DMS53 (cell line): ENCODE measurements around the gene DUSP14.
A peak's percentile ranks its signal among the peaks of the same experiment; 100 is the strongest.

Experiments used
- DNase-seq: peaks from one replicate; lab custom pipeline; 2025; lab: John Stamatoyannopoulos, UW

Gene DUSP14

DNA sequence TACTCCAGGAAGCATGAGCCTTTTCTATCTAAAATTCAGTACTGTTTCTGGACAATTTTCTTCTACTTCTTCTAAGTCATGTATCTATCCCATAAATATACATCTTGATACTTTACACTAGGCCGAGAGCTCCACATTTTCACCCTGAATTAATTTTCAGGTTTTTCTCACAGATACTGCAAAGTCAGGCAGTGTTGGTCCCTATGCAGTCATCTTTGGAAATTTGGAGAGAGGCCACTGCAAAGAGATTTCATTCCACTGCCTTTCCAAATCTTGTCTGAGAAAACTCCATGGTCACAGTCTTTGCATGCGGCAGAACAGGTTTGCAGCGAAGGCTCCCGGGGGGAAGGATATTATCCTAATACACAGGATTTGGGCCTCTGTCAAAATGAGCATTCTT, 28.2 kb downstream of the DUSP14 start:
- no peak for DNase-seq

DNA sequence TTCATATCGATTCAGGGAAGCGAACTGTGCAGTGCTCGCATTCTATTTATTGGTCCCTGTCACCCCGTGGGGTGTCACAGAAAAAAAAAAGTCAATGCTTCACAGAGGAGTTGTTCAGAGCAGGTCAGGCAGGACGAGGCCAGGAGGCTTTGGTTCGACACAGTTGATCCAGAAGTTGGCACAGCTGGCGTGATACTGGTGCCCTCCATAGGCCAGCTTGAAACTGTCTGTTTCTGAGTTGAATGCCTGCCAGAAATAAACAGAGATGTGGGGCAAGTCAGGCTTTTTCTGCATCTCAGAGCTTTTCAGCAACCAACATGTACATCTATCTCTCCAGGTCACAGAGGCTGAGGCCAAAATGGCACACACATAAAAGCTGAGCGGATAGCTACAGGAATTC, 29.1 kb downstream of the DUSP14 start:
- DNase-seq, result no peak

DNA sequence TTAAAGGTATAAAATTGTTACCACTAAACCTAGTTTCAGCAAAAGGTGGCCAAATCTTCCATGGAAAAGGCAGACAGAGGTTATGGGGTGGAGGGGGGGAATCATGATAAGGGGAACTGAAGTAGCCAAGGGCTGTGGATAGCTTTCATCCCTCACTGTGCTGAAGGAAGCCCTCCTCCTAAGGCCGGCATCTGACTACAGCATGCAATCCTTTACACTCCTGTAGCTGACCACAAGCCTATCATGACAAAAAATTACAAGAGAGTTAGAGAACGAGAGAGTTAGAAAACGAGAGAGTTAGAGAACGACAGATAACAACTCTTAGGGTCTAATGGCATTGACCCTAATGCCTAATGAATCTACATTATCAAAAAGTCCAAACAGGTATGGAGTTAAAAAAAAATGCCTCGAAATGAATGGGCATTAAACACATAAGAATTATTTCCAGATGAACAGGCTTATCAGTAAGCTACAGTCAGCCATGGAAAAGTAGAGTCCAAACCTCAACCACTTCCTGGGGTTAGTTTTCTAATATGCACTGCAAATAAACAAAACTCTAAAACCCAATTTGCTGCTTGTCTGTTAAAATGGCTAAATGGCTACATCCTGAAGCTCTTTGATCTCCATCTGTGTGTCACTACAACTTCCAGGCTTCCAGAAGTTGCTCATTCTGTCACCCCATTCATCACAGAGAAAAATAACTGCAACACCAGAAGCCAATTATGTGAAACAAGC, 29.7 kb downstream of the DUSP14 start:
- DNase-seq, result no peak

DNA sequence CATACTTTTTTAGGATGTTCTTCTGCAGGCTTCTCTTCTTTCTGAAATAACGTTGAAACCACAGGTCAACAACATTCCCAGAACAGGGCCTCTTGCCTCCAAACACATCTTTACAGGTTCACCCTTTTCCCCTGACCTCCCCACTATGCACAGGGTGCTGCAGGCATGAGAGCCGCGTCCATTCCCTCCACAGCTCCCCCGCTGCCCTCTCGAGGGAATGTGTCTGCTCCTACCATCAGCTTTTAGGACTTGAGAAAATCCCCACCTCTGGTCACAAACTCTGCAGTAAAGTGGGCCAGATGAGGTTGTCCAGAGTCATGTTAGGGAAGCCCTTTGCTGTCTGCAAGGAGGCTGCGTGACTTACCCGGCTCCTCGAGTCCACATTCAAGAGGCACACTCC, 30.5 kb downstream of the DUSP14 start:
- DNase-seq, result no peak

DNA sequence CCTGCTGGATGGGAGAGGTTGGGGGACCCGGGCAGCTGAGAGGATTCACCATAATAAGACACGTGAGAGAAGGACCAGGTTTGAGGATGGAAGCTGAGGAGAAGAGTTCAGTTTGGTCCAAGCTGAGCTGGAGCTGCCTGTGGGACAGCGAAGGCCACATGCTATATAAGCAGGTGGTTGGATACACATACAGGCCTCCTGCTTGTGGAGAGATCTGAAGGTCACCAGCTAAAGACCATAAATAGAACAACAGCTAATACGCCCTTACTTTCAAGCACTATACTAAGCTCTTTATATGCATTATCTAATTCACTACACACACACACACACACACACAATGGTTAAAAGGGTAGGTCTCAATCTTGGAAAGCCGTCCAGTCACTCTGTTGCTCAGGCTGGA, 32.1 kb downstream of the DUSP14 start:
- no peak for DNase-seq

DNA sequence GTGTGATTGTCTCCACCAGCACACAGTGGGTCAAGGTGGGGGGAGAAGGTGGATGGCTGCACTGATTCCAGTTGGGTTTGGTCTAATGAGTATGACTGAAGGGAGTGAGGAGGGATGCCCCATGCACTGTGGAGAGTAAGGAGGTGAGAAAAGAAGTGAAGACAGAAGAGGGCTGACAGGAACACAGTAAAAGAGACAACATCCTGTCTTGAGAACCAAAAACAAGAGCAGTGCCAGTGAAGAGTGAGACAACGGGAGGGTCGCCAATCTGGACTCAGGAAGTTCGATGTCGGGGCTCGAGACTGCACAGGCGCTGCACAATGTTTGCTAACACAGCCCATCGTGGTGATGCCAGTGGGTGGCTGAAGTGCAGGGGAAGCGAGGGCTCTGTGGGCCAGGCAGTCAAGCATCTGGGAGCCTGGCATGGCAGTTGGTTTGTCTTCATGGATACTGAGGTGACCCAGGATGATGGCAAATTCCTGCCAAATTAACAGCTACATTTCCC, 34.1 kb downstream of the DUSP14 start:
- no peak for DNase-seq

DNA sequence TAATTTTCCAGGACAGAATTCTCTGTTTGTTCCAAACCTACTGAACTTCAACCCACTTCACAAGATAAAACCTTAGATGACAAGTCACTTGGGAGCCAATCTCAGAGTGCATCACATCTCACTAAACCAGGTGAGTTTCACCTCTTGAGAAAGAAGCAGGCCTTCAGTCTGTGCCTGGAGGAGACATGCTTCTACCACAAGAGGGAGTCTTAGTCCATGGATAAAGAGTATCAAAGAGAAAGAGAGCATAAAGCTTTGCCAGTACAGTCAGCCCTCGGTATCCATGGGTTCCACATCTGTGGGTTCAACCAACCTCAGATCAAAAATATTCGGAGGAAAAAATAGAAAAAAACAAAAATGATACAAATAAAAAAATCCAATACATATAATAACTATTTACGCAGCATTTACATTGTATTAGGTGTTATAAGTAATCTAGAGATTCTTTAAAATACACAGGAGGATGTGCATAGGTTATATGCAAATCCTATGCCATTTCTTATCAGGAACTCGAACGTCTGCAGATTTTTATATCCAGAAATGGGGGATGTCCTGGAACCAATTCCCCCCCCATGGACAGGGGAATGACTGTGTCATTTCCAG, 37.7 kb downstream of the DUSP14 start:
- DNase-seq, result peak; percentile 65

DNA sequence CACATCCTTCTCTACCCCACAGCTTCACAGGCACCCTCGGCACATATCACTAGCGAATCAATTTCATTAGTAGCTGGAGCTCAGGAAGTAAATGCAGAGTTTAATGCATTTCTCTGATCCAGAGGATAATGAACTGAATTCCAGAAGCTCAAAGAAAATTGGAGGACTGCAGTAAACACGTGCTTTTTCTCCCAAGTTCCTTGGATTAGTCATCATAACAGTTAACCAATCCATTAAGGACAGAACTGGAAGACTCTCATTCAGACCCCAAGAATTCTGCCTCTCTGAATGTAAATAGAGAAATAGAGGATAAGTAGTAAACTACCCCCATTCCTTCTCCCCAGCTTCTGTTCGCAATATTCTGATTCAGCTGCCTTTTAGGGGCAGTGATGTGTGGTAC, 40.7 kb downstream of the DUSP14 start:
- DNase-seq, result no peak

DNA sequence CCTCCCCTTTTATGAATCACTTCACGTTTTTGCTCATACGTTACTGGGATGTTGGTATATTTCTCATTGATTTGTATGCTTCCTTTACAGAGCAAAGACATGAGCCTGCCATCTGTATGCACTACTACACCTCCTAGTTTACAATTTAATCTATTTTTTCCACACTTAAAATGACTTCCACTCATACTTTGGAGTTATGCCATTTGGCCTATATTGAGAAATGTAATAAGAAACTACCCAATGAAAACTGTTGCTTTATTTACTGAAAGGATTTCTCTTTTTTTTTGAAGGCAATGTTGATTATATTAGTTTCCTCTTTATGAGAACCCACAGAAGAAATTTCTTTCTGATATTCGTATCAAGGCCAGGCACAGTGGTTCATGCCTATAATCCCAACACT, 43.1 kb downstream of the DUSP14 start:
- no peak for DNase-seq

DNA sequence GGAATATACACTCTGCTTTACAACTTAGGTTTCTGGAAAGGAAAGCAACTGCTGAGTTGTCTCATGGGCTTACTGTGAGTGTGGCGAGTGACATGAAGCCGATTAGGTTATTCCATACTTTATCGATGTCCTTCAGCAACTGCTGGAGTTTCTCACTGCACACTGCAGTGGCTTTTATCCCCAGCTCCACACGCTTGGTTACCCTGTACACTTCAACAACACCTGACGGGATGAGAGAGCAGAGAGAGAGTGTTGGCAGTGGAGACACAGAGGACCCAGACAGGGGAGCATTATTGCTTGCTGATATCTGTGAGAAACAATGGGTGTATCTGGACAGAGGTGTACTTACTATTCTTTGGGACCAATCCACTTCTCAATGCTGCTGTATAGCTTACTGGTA, 46.2 kb downstream of the DUSP14 start:
- no peak for DNase-seq

DNA sequence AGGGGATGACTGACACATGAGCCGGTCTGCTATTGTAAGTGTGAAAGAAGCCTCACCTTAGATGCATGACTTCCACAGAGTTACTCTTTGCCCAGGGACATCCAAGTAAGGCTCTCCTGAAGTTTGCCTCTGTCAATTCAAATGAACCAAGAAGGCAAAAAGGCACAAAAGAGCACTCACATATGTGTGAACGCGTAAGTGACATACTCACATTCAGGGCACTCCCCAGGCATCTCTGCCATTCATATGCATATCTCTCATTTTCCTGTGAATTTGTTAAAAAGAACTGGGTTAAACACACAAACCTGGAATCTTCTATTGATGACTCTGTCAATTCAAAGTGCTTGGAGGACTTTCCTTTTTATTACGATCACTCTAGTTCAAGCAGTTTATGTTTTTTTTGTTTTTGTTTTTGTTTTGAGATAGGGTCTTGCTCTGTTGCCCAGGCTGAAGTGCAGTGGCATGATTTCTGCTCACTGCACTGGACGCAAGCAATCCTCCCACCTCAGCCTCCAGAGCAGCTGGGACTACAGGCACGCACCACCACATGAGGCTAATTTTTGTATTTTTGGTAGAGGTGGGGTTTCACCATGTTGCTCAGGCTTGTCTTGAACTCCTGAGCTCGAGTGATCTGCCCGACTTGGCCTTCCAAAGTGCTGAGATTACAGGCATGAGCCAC, 49.4 kb downstream of the DUSP14 start:
- no peak for DNase-seq

DNA sequence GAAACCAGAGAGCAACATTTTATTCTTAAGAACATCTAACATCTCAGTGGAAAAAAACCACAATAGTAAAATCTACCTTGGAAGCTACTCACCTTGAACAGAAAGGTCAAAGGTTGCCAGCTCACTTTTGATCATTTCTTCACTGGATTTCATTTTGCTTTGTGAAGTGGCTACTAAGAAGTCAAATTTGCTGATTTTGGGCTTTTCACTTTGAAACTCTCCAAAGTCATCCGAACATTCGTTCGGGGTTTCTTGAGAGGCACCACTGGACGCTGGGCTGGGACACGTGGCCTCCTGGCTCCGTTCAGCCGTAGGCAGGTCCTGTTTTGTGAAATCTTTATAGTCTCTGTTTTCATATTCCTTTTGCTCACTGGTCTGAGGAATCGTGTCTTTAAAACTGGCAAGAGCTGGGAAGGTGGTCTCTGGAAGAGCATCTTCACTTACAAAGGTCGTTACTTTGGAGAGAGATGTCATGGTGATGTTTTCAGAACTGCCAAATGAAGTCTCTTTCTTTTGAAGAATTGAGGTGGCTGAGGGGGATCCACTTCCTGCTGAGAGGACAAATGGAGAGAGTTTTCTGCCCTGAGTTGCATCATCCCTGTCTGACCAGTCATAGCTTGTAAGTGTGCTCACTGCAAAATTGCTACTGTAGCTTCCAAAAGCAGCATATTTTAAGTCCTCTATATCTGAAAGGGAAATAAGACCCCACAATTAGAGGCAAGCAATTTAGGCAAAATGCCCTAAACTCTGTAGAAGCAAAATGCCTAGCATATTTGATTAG, 52.4 kb downstream of the DUSP14 start:
- no peak for DNase-seq

DNA sequence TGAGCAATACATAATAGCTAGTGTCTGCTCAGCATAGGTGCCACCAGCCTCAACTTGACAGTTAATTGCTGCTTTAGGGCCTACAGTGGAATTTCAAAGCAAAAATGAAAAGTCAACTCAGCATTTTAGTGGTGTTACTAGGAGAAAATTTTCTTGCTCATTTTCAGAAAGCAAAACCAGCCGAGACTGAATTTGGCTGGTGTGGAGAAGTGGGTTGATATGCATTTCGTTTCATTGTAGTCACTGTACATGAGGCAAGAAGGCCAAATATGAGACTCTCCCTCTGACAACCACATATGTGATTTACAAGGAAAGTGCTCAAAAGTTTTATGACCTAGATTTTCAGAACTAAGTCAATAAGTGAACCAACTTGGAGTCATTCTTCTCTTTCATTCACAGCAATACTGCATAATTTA, 54.0 kb downstream of the DUSP14 start:
- no peak for DNase-seq

DNA sequence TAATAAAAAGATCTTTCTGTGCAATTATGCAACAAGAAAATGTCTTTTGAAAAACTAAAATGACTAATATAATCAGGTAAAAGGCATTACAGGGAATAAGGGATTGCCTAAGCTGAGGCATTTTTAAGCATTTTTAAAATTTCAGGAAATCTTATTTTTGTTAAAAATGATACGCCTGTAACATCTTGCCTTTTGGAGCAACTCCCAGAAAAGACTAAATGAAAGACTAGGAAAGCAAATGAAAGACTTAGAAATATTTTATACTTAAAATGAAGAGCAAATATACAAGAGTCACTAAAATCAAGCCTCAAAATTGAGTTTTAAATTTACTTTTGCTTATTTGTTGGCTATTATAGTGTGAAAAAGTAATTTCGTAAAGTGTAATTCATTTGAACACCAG, 55.8 kb downstream of the DUSP14 start:
- no peak for DNase-seq

DNA sequence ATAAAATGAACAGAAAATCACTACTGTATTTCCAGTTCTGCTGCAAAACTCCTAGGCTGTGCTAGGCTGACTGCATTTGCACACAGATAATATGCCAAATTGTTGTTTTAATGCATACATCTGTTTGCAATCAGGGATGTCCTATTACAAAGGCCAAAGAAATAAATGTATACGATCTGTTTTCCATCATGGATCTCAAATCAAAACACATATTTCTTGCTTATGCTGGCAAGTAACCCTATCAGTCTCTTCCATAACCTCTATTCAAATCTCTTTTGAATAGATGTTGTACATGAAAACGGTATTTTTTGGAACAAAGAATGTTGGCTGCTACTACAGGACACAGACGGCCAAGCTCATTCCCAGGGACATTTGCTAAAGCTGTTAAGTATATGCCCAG, 56.6 kb downstream of the DUSP14 start:
- DNase-seq, result no peak

DNA sequence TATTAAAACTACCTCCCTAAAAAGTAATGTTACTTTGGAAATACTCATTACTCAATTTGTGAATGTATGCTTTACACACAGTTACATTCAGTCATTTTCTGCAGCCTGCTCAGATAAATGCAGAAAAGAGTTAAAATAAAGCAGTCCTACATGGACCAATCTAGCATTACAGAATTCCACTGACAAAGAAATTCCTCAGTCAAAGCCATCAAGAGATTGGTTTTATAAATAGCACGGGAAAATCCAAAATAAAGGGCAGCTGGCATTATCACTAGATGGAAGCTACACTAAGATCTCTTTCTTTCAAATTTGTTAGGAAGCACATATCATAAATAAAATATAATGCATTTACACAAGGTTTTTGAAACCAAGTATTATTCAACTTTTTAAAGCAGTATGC, 58.3 kb downstream of the DUSP14 start:
- no peak for DNase-seq

DNA sequence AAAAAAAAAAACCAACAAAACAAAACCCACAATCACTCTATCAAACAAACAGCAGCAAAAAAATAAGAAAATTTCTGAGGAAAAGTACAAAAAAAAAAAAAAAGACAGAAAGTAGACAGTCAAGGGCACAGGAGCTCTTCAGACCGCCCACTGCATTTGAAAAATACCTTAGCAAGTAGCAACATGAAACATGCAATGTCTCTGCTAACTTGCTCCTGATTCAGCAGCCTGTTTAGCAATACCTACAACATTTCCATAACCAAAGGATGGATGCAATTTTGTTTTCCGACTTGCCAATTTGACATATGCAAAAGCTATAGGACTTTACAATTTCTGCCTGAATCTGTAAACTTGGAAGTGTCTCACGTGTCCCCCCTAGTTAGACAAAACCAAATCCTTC, 62.1 kb downstream of the DUSP14 start:
- no peak for DNase-seq

DNA sequence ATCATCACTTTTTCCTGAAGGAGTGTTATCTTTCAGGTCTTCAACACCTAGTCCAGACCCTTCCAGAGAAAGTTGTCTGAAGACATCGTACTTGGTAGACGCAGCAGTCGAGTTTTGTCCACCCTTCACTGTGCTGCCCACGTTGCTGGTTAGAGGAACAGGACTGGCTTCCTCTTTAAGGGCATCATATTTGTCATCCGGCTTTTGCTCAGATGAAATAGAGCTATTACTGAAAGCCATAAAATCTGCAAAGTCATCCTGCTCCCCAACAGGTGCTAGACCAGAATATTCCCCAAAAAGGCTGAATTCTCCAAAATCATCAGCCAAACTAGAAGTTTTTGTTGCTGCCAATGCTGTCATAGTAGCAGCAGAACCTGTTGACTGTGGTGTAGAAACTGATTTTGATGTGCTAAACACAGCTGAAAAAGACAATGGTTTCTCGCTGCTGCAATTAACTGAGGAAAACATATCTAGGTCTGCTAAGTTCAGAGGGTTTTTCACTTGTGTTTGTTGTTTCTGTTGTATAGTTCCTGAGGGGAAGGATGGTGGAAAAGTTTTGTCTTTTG, 63.8 kb downstream of the DUSP14 start:
- no peak for DNase-seq

DNA sequence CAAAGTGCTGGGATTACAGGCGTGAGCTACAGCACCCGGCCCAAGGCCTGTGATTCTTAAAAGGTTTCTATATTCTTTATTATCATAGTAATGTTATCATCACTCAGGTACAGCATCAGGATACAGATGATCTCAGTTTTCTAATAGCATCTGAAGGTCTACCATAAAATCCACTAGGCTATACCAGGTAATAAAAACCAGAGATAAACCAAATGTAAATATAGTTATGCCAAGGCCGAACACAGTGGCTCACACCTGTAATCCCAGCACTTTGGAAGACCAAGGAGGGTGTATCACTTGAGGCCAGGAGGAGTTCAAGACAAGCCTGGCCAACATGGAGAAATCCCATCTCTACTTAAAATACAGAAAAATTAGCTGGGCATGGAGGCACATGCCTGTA, 65.7 kb downstream of the DUSP14 start:
- DNase-seq, result no peak

DNA sequence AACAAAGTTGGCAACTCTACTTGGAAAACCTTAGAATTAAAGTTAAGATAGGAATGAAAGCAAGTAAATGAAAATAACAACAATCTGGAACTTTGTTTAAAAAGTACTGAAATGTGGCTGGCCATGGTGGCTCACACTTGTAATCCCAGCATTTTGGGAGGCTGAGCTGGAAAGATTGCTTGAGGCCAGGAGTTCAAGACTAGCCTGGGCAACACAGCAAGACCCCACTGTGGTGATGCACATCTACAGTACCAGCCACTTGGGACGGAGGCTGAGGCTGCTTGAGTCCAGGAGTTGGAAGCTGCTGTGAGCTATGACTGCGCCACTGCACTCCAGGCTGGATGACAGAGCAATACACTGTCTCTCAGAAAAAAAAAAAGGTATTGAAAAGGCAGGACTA, 67.8 kb downstream of the DUSP14 start:
- DNase-seq, result no peak

DNA sequence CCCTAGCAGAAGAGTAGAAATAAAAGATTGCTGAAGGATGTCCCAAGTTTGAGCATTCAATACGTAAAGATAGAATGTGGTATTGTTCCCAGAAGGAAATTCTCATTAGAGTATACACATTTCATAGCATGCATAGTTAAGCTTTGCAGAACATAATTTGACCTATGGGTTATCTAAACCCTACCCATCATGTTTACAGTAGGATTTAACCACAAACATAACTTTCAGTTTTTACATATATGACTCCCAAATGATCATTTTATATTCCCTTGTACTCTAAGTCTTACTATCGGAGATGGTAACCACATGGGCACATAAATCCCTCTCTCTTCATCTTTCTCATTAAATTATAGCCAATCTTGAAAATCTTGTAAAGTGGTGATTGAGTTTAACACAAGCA, 68.6 kb downstream of the DUSP14 start:
- no peak for DNase-seq

DNA sequence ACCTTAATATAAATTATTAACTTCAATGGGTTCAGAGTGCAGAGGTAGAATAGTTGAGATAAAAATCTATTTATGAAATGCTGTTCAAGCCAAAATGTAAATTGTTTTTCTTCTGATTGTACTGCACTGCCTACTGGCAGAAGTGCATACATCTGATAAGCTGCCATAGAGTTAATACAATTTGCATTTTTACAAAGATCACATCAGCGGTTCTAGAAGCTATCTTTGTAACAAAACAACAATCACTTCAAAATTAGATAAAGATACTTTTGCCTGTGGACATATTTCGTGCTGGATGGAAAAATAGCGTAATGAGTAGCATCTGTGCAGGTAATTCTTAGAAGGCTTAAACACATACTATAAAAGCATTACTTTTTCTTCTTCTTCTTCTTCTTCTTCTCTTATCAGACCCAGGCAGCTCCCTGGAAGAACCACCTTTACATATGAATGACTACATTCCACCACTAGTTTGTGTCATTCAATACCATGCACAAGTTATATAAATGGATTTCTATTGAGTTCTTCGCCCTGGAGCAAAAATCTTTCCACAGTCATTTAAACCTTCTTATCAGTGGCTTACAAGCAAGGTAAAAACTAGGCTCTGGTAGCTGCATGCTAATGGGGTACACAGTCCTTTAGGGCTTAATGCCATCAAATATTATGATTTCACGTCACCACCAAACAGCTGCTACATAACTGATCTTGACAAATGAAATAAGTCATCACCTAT, 72.5 kb downstream of the DUSP14 start:
- no peak for DNase-seq
